Measurements from ENCODE around the gene RAB6C.
"Not testable (repeated sequence)": the region's sequence is repeated elsewhere in the genome, so short reads cannot be mapped to it uniquely, and the experiment has no call there.

GRCh38 chr2:129933387-129933786 lies 46.1 kb upstream of the RAB6C start:
- TF ChIP-seq CTCF (IDR thresholded peaks at IDR 0.05 in 8 of 11, conservative IDR thresholded peaks at IDR 0.05 in 3 of 11); POLR2A (IDR thresholded peaks at IDR 0.05); POLR2AphosphoS5 (IDR thresholded peaks at IDR 0.05): not testable (repeated sequence)

Measured in spleen (tissue), 7 donors.